Muscle of leg (tissue), 11 donors: ENCODE measurements around the gene PCDHB6. TPM values are rescaled to one million over a fixed set of nuclear protein-coding genes. Genes with fewer than 3 reads are reported as not detected.
"Not testable (repeated sequence)": the region's sequence is repeated elsewhere in the genome, so short reads cannot be mapped to it uniquely, and the experiment has no call there.

Source experiments
- DNase-seq: peaks from one replicate; pipeline ENCODE4 v3.0.0; 2013
- H3K27ac ChIP-seq: one replicate; pipeline ENCODE4 v1.5.1; 2013; ENCODE audit warnings: mild to moderate bottlenecking, low read length, control low read depth
- H3K27me3 ChIP-seq: one replicate; pipeline ENCODE4 v1.6.1; 2013; ENCODE audit warnings: low read length; ENCODE audit not compliant: control insufficient read depth, insufficient read depth
- H3K36me3 ChIP-seq: one replicate; pipeline ENCODE4 v1.6.1; 2013; ENCODE audit warnings: low read length; ENCODE audit not compliant: control insufficient read depth, insufficient read depth
- H3K4me1 ChIP-seq: one replicate; pipeline ENCODE4 v1.6.1; 2013; ENCODE audit warnings: low read length; ENCODE audit not compliant: control insufficient read depth, insufficient read depth
- H3K4me3 ChIP-seq: one replicate; pipeline ENCODE4 v1.5.1; 2013; ENCODE audit warnings: low read length, control low read depth
- H3K9me3 ChIP-seq: replicated peaks from 2 replicates; pipeline ENCODE4 v1.6.1; 2013; ENCODE audit warnings: low read depth, low read length; ENCODE audit not compliant: control insufficient read depth
- WGBS: methylation state at CpG from one replicate; pipeline ENCODE4 v1.1.5; 2013; ENCODE audit warnings: missing lambda C conversion rate; ENCODE audit not compliant: insufficient coverage; 5-methylcytosine and 5-hydroxymethylcytosine counted together
- polyA plus RNA-seq, 8 donors: library from polyadenylated mRNA; unstranded; fragments of 120-200 nt; gene quantifications; one replicate each; pipeline versions ENCODE4 v1.2.1 to v1.2.3, GENCODE V29; 2013; ENCODE audit warnings: inconsistent platforms in 1 of 8, low replicate concordance in 1 of 8; ENCODE audit not compliant: insufficient read length in 8 of 8, insufficient read depth in 1 of 8
- total RNA-seq: library from RNA; stranded (reverse); fragments of 120-200 nt; gene quantifications from one replicate; pipeline ENCODE4 v1.2.4, GENCODE V29; 2013

Gene PCDHB6
- total and polyA plus RNA-seq, 9 donors: 0.80 to 2.4 (median 1.9) TPM

DNA sequence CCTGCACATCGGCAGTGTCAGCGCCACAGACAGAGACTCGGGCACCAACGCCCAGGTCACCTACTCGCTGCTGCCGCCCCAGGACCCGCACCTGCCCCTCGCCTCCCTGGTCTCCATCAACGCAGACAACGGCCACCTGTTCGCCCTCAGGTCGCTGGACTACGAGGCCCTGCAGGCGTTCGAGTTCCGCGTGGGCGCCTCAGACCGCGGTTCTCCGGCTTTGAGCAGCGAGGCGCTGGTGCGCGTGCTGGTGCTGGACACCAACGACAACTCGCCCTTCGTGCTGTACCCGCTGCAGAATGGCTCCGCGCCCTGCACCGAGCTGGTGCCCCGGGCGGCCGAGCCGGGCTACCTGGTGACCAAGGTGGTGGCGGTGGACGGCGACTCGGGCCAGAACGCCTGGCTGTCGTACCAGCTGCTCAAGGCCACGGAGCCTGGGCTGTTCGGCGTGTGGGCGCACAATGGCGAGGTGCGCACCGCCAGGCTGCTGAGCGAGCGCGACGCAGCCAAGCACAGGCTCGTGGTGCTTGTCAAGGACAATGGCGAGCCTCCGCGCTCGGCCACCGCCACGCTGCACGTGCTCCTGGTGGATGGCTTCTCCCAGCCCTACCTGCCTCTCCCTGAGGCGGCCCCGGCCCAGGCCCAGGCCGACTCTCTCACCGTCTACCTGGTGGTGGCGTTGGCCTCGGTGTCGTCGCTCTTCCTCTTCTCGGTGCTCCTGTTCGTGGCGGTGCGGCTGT is 26.3 kb upstream of the PCDHB6 start:
- not testable (repeated sequence) for H3K4me1 ChIP-seq, H3K27me3 ChIP-seq, H3K4me3 ChIP-seq, H3K36me3 ChIP-seq, H3K27ac ChIP-seq, DNase-seq
- 31% methylated on average over 31 of the region's 73 CpGs for WGBS
- H3K9me3 ChIP-seq: peaks cover 13% of the 10 kb centered on the region

DNA sequence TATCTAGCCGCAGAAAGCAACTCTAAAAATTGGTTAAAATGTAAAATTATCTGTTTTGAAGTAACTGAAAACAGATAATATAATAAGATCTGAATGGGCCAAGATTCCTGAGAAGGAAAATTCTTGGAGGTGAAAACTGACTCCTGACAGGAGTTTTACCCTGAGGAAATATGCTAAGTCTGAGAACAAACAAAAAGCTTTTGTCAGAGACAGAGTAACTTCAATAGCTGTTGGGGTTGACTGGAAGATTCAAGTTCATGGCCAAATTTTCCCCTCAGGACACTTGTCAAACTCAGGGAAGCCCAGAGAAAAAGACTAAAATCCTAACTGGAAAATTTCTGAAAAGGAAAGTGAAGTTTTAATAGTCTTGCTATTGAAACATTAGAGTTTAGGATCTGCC is 22.6 kb upstream of the PCDHB6 start:
- Histone ChIP-seq H3K9me3 (peaks cover 12% of the 10 kb centered on the region), H3K4me1 (no peaks in the 10 kb centered on the region)

DNA sequence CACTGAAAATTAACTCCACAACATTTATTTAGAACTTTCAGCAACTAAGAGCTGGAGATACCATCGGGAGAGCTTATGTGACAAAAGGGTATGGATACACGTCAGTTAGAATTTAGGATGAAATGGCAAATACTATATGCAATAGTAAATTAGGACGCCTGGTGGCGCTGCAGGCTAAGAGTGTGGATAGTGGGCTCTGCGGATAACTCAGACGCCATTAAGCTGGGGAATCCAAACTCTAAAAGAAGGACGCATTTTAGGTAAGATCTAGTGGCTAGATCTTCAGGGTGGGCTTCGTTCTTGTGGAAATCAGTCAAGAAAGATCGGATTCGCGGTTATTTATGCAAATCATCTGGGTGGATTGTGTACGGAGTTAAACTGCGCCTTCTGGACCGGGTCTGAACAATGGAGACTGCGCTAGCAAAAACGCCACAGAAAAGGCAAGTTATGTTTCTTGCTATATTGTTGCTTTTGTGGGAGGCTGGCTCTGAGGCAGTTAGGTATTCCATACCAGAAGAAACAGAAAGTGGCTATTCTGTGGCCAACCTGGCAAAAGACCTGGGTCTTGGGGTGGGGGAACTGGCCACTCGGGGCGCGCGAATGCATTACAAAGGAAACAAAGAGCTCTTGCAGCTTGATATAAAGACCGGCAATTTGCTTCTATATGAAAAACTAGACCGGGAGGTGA is 14.7 kb upstream of the PCDHB6 start, which contains the start of gene PCDHB5:
PCDHB5 (plus strand) TSS at position 177 of the 688 bp plus-strand sequence; CDS start at position 406, 229 bp downstream.
- Histone ChIP-seq H3K4me1 (no peaks in the 10 kb centered on the region), H3K4me3 (peak within 1 kb of the TSS; percentile 29), H3K27ac (no peak within 1 kb of the TSS), H3K27me3 (peaks cover 6% of the 10 kb centered on the region), H3K9me3 (peaks cover 36% of the 10 kb centered on the region), H3K36me3 (no peaks in the 10 kb centered on the region)
- peak; percentile 10 for DNase-seq
- 14% methylated on average over 21 of the region's 22 CpGs for WGBS

More for the DNA sequence above, 22.6 kb upstream of the PCDHB6 start:
- DNase-seq: no peak
- H3K27ac ChIP-seq: no peak overlapping the region
- H3K4me3 ChIP-seq: no peak overlapping the region
- peaks cover 2% of the 10 kb centered on the region for H3K27me3 ChIP-seq
- WGBS: no CpG with 5 or more reads among the region's 1 CpG
- no peaks in the 10 kb centered on the region for H3K36me3 ChIP-seq

DNA sequence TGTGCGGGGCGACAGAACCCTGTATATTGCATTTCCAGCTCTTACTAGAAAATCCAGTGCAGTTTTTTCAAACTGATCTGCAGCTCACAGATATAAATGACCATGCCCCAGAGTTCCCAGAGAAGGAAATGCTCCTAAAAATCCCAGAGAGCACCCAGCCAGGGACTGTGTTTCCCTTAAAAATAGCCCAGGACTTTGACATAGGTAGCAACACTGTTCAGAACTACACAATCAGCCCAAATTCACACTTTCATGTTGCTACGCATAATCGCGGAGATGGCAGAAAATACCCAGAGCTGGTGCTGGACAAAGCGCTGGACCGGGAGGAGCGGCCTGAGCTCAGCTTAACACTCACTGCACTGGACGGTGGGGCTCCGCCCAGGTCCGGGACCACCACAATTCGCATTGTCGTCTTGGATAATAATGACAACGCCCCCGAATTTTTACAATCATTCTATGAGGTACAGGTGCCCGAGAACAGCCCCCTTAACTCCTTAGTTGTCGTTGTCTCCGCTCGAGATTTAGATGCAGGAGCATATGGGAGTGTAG is 14.1 kb upstream of the PCDHB6 start:
- Histone ChIP-seq H3K27ac (no peak overlapping the region), H3K4me1 (no peaks in the 10 kb centered on the region), H3K9me3 (peaks cover 36% of the 10 kb centered on the region), H3K4me3 (peak overlapping the region; percentile 29), H3K27me3 (peaks cover 6% of the 10 kb centered on the region), H3K36me3 (no peaks in the 10 kb centered on the region)
- DNase-seq: no peak
- 37% methylated on average over 14 of the region's 19 CpGs for WGBS

DNA sequence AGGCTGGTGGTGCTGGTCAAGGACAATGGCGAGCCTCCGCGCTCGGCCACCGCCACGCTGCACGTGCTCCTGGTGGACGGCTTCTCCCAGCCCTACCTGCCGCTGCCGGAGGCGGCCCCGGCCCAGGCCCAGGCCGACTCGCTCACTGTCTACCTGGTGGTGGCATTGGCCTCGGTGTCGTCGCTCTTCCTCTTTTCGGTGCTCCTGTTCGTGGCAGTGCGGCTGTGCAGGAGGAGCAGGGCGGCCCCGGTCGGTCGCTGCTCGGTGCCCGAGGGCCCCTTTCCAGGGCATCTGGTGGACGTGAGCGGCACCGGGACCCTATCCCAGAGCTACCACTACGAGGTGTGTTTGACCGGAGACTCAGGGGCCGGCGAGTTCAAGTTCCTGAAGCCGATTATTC is 12.5 kb upstream of the PCDHB6 start:
- peaks cover 36% of the 10 kb centered on the region for H3K9me3 ChIP-seq

DNA sequence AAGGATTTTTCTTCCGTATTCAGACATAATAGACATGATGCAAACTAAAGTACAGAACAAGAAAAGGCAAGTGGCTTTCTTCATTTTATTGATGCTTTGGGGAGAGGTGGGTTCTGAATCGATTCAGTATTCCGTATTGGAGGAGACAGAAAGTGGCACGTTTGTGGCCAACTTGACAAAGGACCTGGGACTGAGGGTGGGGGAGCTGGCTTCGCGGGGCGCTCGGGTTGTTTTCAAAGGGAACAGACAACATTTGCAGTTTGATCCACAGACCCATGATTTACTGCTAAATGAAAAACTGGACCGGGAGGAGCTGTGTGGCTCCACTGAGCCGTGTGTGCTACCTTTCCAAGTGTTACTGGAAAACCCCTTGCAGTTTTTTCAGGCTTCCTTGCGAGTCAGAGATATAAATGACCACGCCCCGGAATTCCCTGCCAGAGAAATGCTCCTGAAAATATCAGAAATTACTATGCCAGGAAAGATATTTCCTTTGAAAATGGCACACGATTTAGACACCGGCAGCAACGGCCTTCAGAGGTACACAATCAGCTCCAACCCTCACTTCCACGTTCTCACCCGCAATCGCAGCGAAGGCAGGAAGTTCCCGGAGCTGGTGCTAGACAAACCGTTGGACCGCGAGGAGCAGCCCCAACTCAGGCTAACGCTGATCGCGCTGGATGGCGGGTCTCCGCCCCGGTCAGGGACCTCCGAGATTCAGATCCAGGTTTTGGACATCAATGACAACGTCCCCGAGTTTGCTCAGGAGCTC is 551 bp downstream of the PCDHB6 start:
- H3K27ac ChIP-seq: no peak overlapping the region
- no peaks in the 10 kb centered on the region for H3K4me1 ChIP-seq
- H3K9me3 ChIP-seq: peaks cover 24% of the 10 kb centered on the region
- 34% methylated on average over 28 of the region's 33 CpGs for WGBS
- no peak overlapping the region for H3K4me3 ChIP-seq
- H3K27me3 ChIP-seq: peaks cover 9% of the 10 kb centered on the region
- DNase-seq: no peak
- no peaks in the 10 kb centered on the region for H3K36me3 ChIP-seq

More for the DNA sequence above, 12.5 kb upstream of the PCDHB6 start:
- H3K27ac ChIP-seq, H3K36me3 ChIP-seq, H3K4me1 ChIP-seq, H3K27me3 ChIP-seq, H3K4me3 ChIP-seq, DNase-seq: not testable (repeated sequence)
- WGBS: 47% methylated on average over 22 of the region's 34 CpGs

DNA sequence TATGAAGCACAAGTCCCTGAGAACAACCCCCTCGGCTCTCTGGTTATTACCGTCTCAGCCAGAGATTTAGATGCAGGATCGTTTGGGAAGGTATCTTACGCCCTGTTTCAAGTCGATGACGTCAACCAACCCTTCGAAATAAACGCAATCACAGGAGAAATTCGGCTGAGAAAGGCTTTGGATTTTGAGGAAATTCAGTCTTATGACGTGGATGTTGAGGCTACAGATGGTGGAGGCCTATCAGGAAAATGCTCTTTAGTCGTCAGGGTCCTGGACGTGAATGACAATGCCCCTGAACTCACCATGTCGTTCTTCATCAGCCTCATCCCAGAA is 1.1 kb downstream of the PCDHB6 start:
- Histone ChIP-seq H3K27ac (no peak overlapping the region), H3K27me3 (peaks cover 11% of the 10 kb centered on the region), H3K9me3 (peaks cover 29% of the 10 kb centered on the region), H3K4me3 (no peak overlapping the region), H3K4me1 (no peaks in the 10 kb centered on the region), H3K36me3 (no peaks in the 10 kb centered on the region)
- 41% methylated on average over 7 of the region's 13 CpGs for WGBS
- no peak for DNase-seq

DNA sequence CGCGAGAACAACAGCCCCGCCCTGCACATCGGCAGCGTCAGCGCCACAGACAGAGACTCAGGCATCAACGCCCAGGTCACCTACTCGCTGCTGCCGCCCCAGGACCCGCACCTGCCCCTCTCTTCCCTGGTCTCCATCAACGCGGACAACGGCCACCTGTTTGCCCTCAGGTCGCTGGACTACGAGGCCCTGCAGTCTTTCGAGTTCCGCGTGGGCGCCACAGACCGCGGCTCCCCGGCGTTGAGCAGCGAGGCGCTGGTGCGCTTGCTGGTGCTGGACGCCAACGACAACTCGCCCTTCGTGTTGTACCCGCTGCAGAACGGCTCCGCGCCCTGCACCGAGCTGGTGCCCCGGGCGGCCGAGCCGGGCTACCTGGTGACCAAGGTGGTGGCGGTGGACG is 1.8 kb downstream of the PCDHB6 start:
- not testable (repeated sequence) for H3K36me3 ChIP-seq, DNase-seq, H3K4me1 ChIP-seq, H3K27ac ChIP-seq, H3K4me3 ChIP-seq
- 37% methylated on average over 17 of the region's 41 CpGs for WGBS
- Histone ChIP-seq H3K9me3 (peaks cover 36% of the 10 kb centered on the region), H3K27me3 (peaks cover 16% of the 10 kb centered on the region)

DNA sequence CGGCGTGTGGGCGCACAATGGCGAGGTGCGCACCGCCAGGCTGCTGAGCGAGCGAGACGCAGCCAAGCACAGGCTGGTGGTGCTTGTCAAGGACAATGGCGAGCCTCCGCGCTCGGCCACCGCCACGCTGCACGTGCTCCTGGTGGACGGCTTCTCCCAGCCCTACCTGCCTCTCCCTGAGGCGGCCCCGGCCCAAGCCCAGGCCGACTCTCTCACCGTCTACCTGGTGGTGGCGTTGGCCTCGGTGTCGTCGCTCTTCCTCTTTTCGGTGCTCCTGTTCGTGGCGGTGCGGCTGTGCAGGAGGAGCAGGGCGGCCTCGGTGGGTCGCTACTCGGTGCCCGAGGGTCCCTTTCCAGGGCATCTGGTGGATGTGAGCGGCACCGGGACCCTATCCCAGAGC is 2.2 kb downstream of the PCDHB6 start:
- H3K4me3 ChIP-seq, H3K27ac ChIP-seq, DNase-seq, H3K36me3 ChIP-seq, H3K4me1 ChIP-seq: not testable (repeated sequence)
- 25% methylated on average over 28 of the region's 36 CpGs for WGBS
- peaks cover 17% of the 10 kb centered on the region for H3K27me3 ChIP-seq
- peaks cover 40% of the 10 kb centered on the region for H3K9me3 ChIP-seq
